ENCODE measurements around the gene SIRT5.
A peak's percentile ranks its signal among the peaks of the same experiment; 100 is the strongest.

DNA sequence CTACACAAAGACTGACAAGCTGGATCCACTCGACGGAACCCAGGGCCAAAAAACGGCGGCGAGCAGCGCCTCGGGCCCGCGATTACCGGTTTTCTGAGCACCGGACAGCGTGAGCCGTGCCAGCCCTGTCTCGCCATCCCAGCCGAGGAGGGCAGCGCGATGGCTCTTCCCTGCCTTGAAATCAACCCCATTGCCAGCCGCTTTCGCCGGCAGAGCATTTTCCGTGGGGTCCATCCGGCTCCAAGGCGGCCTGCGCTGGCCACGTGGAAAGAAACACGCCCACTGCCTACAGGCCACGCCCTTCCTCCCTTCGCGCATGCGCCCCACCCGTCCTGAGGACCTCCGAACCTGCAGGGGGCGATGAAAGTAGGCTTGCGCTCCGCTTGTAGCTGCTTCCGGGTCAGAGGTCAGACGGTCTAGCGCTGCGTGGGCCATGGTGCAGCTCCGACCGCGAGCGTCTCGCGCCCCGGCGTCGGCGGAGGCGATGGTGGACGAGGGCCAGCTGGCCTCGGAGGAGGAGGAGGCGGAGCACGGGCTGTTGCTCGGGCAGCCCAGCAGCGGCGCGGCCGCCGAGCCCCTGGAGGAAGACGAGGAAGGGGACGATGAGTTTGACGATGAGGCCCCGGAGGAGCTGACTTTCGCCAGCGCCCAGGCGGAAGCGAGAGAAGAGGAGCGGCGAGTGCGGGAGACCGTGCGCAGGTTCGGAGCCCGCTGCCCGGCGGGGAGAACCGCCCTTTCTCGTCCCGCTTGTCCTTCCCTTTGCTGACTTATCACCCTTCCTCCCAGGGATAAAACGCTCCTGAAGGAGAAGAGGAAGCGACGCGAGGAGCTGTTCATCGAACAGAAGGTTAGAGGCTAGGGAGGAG lies 40.8 kb downstream of the SIRT5 start, which contains the start of gene NOL7:
- TF ChIP-seq, protein P1, sequence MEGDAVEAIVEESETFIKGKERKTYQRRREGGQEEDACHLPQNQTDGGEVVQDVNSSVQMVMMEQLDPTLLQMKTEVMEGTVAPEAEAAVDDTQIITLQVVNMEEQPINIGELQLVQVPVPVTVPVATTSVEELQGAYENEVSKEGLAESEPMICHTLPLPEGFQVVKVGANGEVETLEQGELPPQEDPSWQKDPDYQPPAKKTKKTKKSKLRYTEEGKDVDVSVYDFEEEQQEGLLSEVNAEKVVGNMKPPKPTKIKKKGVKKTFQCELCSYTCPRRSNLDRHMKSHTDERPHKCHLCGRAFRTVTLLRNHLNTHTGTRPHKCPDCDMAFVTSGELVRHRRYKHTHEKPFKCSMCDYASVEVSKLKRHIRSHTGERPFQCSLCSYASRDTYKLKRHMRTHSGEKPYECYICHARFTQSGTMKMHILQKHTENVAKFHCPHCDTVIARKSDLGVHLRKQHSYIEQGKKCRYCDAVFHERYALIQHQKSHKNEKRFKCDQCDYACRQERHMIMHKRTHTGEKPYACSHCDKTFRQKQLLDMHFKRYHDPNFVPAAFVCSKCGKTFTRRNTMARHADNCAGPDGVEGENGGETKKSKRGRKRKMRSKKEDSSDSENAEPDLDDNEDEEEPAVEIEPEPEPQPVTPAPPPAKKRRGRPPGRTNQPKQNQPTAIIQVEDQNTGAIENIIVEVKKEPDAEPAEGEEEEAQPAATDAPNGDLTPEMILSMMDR (conservative IDR thresholded peaks at IDR 0.05) = peak; percentile 76
- no peak for TF ChIP-seq EZH2 (IDR thresholded peaks at IDR 0.05; ENCODE audit: low read depth)
